HepG2 (cell line): ENCODE measurements around the gene ESPN. TPM values are rescaled to one million over a fixed set of nuclear protein-coding genes. Genes with fewer than 3 reads are reported as not detected.

Experiments used
- ATAC-seq: fragments of 200-7000 bp; cut with Tn5 transposase; 3 replicates; pipeline ENCODE4 v1.9.1; 2020; ENCODE audit warnings: mild to moderate bottlenecking, moderate library complexity
- BruUV-seq: library from RNA; stranded (reverse); fragments of 400-500 nt; replicated peaks from 2 replicates; lab custom pipeline; 2021; lab: Mats Ljungman, UMichigan
- CTCF ChIA-PET: fragments of 300-600 bp; formaldehyde crosslinking; extraction: SDS; loops from one replicate; lab custom pipeline; 2021; ENCODE audit warnings: low total read pairs, inconsistent platforms, low intra/inter-chr PET ratio; lab: Yijun Ruan, JAX
- POLR2A ChIA-PET: fragments of 350-600 bp; sonication (Branson Sonifier 250); formaldehyde crosslinking; loops from one replicate; lab custom pipeline; 2020; ENCODE audit warnings: antibody characterized with exemption, inconsistent platforms; lab: Yijun Ruan, JAX
- DNase-seq: peaks from one replicate; pipeline ENCODE4 v3.0.0-alpha.2; 2015; ENCODE audit warnings: low spot score
- FAIRE-seq: peaks from 3 replicates; lab custom pipeline; 2011; peaks lifted over from hg19 to GRCh38; lab: Jason Lieb, UNC
- H2AFZ ChIP-seq: one replicate; pipeline ENCODE4 v1.6.1; 2011; ENCODE audit warnings: low read length, inconsistent platforms
- H3K27ac ChIP-seq: fragments of 300-600 bp; 3 replicates; pipeline ENCODE4 v1.8.0; 2011; ENCODE audit warnings: mixed run types, mild to moderate bottlenecking, mixed read lengths, low read length, inconsistent platforms; ENCODE audit not compliant: insufficient read depth; ENCODE audit errors: extremely low read length
- H3K27me3 ChIP-seq, 2 experiments: fragments of 200-600 bp in 1 of 2; 2 replicates in 1 of 2; 3 replicates in 1 of 2; pipeline versions ENCODE4 v1.6.0 to v1.8.0; 2011; ENCODE audit warnings: low read length in 2 of 2, mild to moderate bottlenecking in 2 of 2, moderate library complexity in 2 of 2, inconsistent platforms in 1 of 2; ENCODE audit not compliant: insufficient read depth in 2 of 2, control insufficient read depth in 1 of 2
- H3K36me3 ChIP-seq, 2 experiments: fragments of 200-600 bp in 1 of 2; replicated peaks in 1 of 2; 2 replicates in 1 of 2; 3 replicates in 1 of 2; pipeline versions ENCODE4 v1.5.1 to v1.8.0; 2011; ENCODE audit warnings: low read length in 2 of 2, inconsistent platforms in 1 of 2; ENCODE audit not compliant: insufficient read depth in 2 of 2, control insufficient read depth in 1 of 2
- H3K4me1 ChIP-seq: 2 replicates; pipeline ENCODE4 v1.5.1; 2012; ENCODE audit warnings: low read length, inconsistent platforms; ENCODE audit not compliant: insufficient read depth
- H3K4me2 ChIP-seq: 2 replicates; pipeline ENCODE4 v1.6.0; 2011; ENCODE audit warnings: low read depth, low read length, inconsistent platforms
- H3K4me3 ChIP-seq, 3 experiments: fragments of 200-600 bp in 1 of 3; sonication (generic), shearing (Covaris generic) in 1 of 3; replicated peaks in 1 of 3; 2 replicates each; pipeline ENCODE4 v1.5.1; 2011 to 2016; ENCODE audit warnings: low read length in 3 of 3, inconsistent platforms in 2 of 3, low read depth in 2 of 3, mild to moderate bottlenecking in 2 of 3, control low read depth in 1 of 3, mixed read lengths in 1 of 3; ENCODE audit not compliant: insufficient read depth in 1 of 3
- H3K79me2 ChIP-seq: one replicate; pipeline ENCODE4 v1.6.1; 2011; ENCODE audit warnings: low read length, inconsistent platforms; ENCODE audit not compliant: insufficient read depth
- H3K9ac ChIP-seq: 2 replicates; pipeline ENCODE4 v1.6.0; 2011; ENCODE audit warnings: mild to moderate bottlenecking, low read depth, low read length, inconsistent platforms; ENCODE audit not compliant: insufficient read depth
- H3K9me3 ChIP-seq: 2 replicates; pipeline ENCODE4 v1.5.1; 2012; ENCODE audit warnings: mild to moderate bottlenecking, low read length
- H4K20me1 ChIP-seq: 2 replicates; pipeline ENCODE4 v1.6.0; 2011; ENCODE audit warnings: inconsistent platforms, mild to moderate bottlenecking, low read length, moderate library complexity; ENCODE audit not compliant: insufficient read depth
- CREB3 ChIP-seq: sonication (generic); formaldehyde crosslinking; IDR thresholded peaks from 2 replicates; pipeline ENCODE4 v1.5.0; 2020; ENCODE audit warnings: missing genetic modification reagents
- ELF1 ChIP-seq: sonication (generic); formaldehyde crosslinking; IDR thresholded peaks from 2 replicates; pipeline ENCODE4 v1.4.0; 2020; ENCODE audit warnings: missing genetic modification reagents
- FOXO1 ChIP-seq: sonication (generic); formaldehyde crosslinking; IDR thresholded peaks from 2 replicates; pipeline ENCODE4 v1.4.0; 2020; ENCODE audit warnings: missing genetic modification reagents
- HMG20B ChIP-seq: conservative IDR thresholded peaks from 2 replicates; pipeline ENCODE4 v1.6.1; 2016; ENCODE audit warnings: missing genetic modification reagents, missing compliant biosample characterization
- HNRNPH1 ChIP-seq: fragments of 200-400 bp; formaldehyde crosslinking; optimal IDR thresholded peaks from 2 replicates; pipeline ENCODE3; 2017; ENCODE audit warnings: mild to moderate bottlenecking, low read depth, low read length
- LBX2 ChIP-seq: sonication (generic); formaldehyde crosslinking; IDR thresholded peaks from 2 replicates; pipeline ENCODE4 v1.5.0; 2020; ENCODE audit warnings: missing genetic modification reagents, mild to moderate bottlenecking, borderline replicate concordance
- POLR2G ChIP-seq: fragments of 200-400 bp; formaldehyde crosslinking; IDR thresholded peaks from 2 replicates; pipeline ENCODE4 v1.6.1; 2018; ENCODE audit warnings: mild to moderate bottlenecking, low read depth, low read length, moderate library complexity
- RBFOX2 ChIP-seq: fragments of 200-400 bp; formaldehyde crosslinking; IDR thresholded peaks from 2 replicates; pipeline ENCODE4 v1.6.1; 2017; ENCODE audit warnings: low read depth, mild to moderate bottlenecking, low read length
- SUZ12 ChIP-seq: fragments of 150-350 bp; IDR thresholded peaks from 2 replicates; pipeline ENCODE4 v1.6.1; 2014; ENCODE audit warnings: low read depth, low read length
- ZBTB40 ChIP-seq, 2 experiments: fragments of 450-650 bp in 1 of 2; sonication (generic) in 1 of 2; formaldehyde crosslinking in 1 of 2; IDR thresholded peaks; 2 replicates each; pipeline versions ENCODE4 v1.6.1 to v1.8.0; 2016 to 2022; ENCODE audit warnings: antibody characterized with exemption in 1 of 2, mild to moderate bottlenecking in 1 of 2, missing genetic modification reagents in 1 of 2
- ZKSCAN5 ChIP-seq: sonication (generic); formaldehyde crosslinking; IDR thresholded peaks from 2 replicates; pipeline ENCODE4 v1.5.1; 2020; ENCODE audit warnings: mild to moderate bottlenecking, missing genetic modification reagents
- ZNF274 ChIP-seq: sonication (generic); formaldehyde crosslinking; IDR thresholded peaks from 2 replicates; pipeline ENCODE4 v1.5.1; 2020; ENCODE audit warnings: mild to moderate bottlenecking, missing genetic modification reagents
- ZNF530 ChIP-seq: sonication (generic); formaldehyde crosslinking; IDR thresholded peaks from 2 replicates; pipeline ENCODE4 v1.5.0; 2020; ENCODE audit warnings: low read depth, mild to moderate bottlenecking, missing genetic modification reagents
- ZNF577 ChIP-seq: sonication (generic); formaldehyde crosslinking; IDR thresholded peaks from 2 replicates; pipeline ENCODE4 v1.4.0; 2020; ENCODE audit warnings: mild to moderate bottlenecking, low read depth, missing genetic modification reagents, borderline replicate concordance
- ZNF775 ChIP-seq: sonication (generic); formaldehyde crosslinking; IDR thresholded peaks from 2 replicates; pipeline ENCODE4 v1.4.0; 2020; ENCODE audit warnings: missing genetic modification reagents, mild to moderate bottlenecking, moderate library complexity, borderline replicate concordance
- WGBS: methylation state at CpG from one replicate; pipeline ENCODE4 v1.1.6; 2017; ENCODE audit warnings: low lambda C conversion rate; 5-methylcytosine and 5-hydroxymethylcytosine counted together
- in situ Hi-C: cut with HindIII; loops from 2 replicates; pipeline ENCODE4 v1.10.0; 2017; ENCODE audit warnings: low pct_unique_long_range_greater_than_20kb; ENCODE audit not compliant: extremely low pct_ligation_motif_present
- intact Hi-C: fragments of 100-400 bp; cut with micrococcal nuclease; formaldehyde crosslinking; loops from one replicate; pipeline ENCODE4 v1.10.0; 2022; ENCODE audit not compliant: unreplicated experiment
- polyA plus RNA-seq, 8 experiments: library from polyadenylated mRNA; depleted of rRNA in 3 of 8; stranded (reverse) in 7 of 8; unstranded in 1 of 8; fragments of >200 nt; fragmentation: Illumina TruSeq in 4 of 8; extraction: Trizol in 4 of 8; gene quantifications; 2 replicates each; pipeline versions ENCODE4 v1.2.1 to v1.2.3, GENCODE V29; 2011 to 2016; ENCODE audit warnings: low read depth in 4 of 8, missing spikeins in 1 of 8, mixed read lengths in 1 of 8; ENCODE audit not compliant: insufficient read depth in 1 of 8
- total RNA-seq, 5 experiments: library from RNA; depleted of rRNA; stranded (reverse); fragments of >200 nt; fragmentation: Illumina TruSeq; extraction: Trizol; gene quantifications; 2 replicates each; pipeline ENCODE4 v1.2.3, GENCODE V29; 2016; ENCODE audit warnings: low read depth in 1 of 5

Gene ESPN
- total and polyA plus RNA-seq, 2 of the 13 experiments (the other 11 are each of a cell fraction or from before 2014, with no cell fraction given) = 48.6 to 54.2 TPM

DNA sequence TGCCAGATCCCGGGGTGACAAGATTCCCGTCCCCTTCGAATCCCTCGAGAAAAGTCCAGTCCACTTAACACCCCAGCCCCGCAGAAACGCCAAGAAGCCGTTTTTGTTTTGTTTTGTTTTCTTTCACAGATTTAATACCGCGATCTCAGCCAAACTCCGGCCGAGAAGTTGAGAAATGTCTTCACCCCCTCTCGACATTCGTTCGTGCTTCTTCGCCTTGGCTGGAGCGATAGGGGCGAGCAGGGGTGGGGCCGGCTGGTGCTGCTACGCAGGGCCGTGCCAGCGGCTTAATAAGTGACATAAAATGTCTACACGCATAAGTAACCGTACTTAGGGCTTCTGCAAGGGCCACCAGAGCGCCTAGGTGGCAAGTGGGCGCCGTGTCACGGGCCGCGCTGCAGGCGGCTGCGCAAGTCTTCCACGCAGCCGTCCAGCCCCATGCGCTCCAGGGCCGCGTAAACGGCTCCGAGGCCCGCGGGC lies 36.5 kb downstream of the ESPN start:
- Histone ChIP-seq H3K9me3 (no peaks in the 10 kb centered on the region), H3K9ac (no peak overlapping the region), H3K27me3 (no peaks in the 10 kb centered on the region), H3K4me2 (no peak overlapping the region), H2AFZ (no peak overlapping the region), H3K4me3 (no peak overlapping the region), H3K79me2 (no peaks in the 10 kb centered on the region), H3K4me1 (peaks cover 21% of the 10 kb centered on the region), H3K27ac (no peak overlapping the region), H4K20me1 (peaks cover 12% of the 10 kb centered on the region; the same call in 1 of the 2 replicates), H3K36me3 (peaks cover 10 to 12% of the 10 kb centered on the region in 2 experiments; a peak in 2 of 5 replicates)
- FAIRE-seq = no peak
- CTCF ChIA-PET = no interaction called here
- POLR2A ChIA-PET = no interaction called here
- 96% methylated on average over 27 of the region's 40 CpGs for WGBS
- ATAC-seq = no peak
- DNase-seq = no peak
- intact Hi-C loops = no loop called here
- BruUV-seq = no TSS peak
- in situ Hi-C loops = no loop called here
- TF ChIP-seq ZNF530 = no peak
- TF ChIP-seq LBX2 (CRISPR knock-in tag) = no peak
- TF ChIP-seq ZNF577 (CRISPR knock-in tag) = no peak
- no peak for TF ChIP-seq CREB3
- 0 out of 2 replicates have a peak, but pooled peaks have one; percentile 20 for TF ChIP-seq POLR2G
- TF ChIP-seq ZKSCAN5 = no peak
- no peak for TF ChIP-seq HNRNPH1
- TF ChIP-seq ELF1 (CRISPR knock-in tag) = no peak
- TF ChIP-seq FOXO1 (CRISPR knock-in tag) = no peak
- TF ChIP-seq ZBTB40 (IDR thresholded peaks at IDR 0.05) = no peak
- TF ChIP-seq ZBTB40 (CRISPR knock-in tag; IDR thresholded peaks at IDR 0.05) = no peak
- TF ChIP-seq HMG20B = no peak
- no peak for TF ChIP-seq ZNF775 (CRISPR knock-in tag)
- no peak for TF ChIP-seq RBFOX2
- TF ChIP-seq SUZ12 = no peak
- TF ChIP-seq ZNF274 (CRISPR knock-in tag) = no peak
